NCI-H2196 (cell line): ENCODE results near the gene SMARCA2.
A peak's percentile ranks its signal among the peaks of the same experiment; 100 is the strongest.

Experiments
- DNase-seq: peaks from one replicate; lab custom pipeline; 2025; ENCODE audit not compliant: unreplicated experiment; lab: John Stamatoyannopoulos, UW

The SMARCA2 gene

DNA sequence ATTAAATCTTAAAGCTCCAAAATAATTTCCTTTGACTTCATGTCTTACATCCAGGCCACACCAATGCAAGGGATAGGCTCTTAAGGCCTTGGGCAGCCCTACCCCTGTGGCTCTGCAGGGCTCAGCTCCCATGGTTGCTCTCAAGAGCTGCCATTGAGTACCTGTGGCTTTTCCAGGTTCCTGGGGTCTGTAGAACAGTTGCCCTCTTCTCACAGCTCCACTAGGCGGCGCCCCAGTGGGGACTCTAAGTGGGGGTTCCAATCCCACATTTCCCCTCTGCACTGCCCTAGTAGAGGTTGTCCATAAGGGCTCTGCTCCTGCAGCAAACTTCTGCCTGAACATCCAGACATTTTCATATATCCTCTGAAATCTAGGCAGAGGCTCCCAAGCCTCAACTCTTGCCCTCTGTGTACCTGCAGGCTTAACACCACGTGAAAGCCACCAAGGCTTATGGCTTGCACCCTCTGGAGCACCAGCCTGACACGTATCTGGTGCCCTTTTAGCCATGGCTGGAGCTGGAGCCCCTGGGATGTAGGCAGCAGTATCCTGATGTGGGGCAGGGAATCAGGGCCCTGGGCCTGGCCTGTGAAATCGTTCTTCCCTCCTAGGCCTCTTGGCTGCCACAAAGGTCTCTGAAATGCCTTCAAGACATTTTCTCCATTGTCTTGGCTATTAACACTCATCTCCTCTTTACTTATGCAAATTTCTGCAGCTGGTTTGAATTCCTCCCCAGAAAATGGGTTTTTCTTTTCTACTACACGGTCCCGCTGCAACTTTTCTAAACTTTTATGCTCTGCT is 185.1 kb downstream of the SMARCA2 start:
- no peak for DNase-seq

DNA sequence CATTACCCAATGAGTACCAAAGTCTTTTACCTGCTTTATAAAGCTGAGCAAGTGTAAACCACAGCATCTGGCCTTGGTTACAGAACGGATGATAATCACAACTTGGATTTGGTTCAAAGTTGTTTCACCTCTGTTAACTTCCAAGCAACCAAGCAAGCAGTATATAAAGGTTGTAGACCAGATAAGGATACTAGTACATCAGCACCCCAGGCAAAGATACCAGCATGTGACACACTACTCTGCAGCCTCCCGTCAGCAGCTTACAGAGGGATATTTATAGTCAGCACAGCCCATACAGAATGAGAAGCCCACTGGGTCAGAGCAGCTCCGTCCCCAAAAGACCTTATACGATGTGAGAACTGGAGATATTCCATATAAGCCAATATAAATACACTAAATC is 193.3 kb downstream of the SMARCA2 start:
- no peak for DNase-seq

DNA sequence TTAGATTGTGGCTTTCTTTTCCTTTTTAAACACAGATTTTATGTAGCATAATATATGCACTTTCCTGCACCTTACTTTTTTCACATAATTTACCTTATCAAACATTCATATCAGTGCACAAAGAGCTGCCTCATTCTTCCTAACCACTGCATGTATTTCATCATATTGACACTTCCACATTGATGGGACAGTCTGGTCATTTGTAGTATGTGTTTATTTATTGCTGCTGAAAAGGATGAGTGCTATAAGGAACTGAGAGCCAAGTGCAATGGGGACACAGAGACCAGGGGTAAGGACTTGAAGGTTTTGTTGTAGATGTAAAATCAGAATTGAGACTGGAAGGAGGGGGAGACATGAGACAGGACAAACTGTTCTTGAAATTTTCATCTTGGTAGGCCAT is 193.8 kb downstream of the SMARCA2 start:
- no peak for DNase-seq

DNA sequence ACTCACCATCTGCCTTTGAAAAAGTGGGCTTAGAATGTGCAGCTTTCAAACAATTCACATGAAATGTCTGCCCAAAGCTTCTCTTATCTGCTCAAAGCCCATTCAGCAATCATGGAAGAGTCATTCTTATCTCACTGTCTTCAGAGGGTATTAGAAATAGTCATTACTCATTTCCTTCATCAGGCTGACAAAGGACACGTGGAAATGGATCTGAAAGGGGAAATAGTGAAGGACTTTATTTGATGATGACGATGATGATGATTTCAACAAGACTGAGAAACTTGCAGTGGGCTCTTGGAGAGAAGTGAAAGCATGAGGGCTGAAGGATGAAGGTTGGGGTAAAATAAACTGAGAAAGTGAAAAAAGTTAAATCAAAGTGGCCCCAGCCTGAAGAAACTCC is 194.3 kb downstream of the SMARCA2 start:
- no peak for DNase-seq

DNA sequence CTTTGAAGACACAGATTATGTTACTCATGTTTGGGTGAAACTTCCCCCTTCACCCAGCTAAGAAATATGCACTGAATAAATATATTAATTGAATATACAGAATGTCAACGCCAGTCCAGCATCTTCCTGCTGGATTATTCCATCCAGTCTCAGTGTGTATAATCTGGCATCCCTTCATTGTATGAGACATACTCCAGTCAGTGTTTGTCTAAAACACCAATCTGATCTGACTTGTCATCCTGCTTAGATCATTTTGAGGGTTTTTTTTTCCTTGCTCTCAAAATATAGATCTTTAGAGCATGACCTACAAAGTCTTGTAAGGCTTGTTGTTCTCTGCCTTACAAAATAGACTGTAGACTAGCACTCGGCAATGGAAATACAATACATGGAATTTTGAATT is 195.1 kb downstream of the SMARCA2 start:
- no peak for DNase-seq

DNA sequence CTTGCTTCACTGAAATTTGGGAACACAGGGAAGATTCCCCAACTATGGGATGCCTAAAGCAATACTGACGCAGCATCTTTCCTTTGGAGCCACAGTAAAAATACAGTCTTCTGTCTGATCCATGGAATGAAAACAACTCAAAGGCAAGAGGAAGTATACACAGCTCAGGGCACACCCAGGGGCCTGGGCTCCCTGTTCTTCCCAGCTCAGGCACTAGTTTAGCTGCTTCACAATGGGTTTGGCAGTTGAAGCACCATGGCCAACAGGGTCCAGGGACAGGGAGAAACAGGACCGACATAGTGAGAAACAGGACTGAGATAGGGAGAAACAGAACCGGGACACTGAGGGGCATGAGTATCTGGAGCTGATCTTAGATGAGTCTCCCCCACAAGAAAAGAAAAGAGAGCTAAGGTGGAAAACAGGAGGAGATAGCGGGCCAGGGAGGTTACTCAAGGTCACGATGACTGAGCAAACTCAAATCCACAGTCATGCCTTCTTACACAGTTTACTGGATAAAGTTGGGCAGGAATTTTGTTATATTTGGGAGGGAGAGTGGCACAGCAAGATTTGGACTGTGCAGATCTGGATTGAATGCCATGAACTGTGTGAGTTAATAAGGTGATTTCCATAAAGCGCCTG is 198.8 kb downstream of the SMARCA2 start:
- DNase-seq: no peak

DNA sequence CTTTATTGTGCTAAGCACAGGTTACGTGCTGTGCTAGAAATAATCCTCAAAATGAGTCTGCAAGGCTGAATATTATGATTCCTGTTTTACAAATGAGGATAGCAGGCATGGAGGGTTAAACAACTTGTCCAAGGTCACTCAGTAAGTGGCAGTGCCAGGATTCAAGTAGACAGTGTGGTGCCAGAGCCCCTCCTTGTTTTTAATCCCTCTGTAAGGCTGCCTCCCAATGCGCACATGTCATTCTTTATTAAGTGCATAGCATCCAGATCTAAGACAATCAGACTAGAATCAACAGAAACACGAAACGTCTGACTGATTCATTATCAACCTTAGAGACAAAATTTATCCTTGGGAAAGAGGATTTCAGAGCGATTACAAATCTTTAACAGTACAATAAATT is 199.6 kb downstream of the SMARCA2 start:
- no peak for DNase-seq

DNA sequence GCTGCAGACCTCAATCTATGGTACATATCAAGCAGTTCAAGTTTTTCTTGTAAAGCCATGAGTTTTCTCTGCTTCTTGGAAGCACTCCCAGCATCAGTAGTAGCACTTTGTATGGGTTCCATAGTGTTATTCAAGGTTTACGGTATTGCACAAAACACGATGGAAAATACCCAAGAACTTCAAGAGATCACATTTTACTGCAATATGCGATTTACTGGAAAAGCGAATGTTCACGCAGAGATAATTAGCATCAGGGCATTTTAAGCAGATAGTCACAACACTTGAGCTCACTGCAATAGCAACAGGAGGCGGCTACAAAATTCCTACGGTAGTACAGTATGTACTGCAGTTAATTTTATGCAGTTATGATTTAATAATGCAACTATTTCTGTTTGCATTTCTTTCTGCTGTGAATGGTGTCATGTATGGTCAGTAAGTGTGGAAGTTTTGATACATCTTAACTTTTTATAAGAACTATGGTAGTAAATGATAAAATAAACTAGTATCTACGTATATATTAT is 200.8 kb downstream of the SMARCA2 start:
- no peak for DNase-seq

DNA sequence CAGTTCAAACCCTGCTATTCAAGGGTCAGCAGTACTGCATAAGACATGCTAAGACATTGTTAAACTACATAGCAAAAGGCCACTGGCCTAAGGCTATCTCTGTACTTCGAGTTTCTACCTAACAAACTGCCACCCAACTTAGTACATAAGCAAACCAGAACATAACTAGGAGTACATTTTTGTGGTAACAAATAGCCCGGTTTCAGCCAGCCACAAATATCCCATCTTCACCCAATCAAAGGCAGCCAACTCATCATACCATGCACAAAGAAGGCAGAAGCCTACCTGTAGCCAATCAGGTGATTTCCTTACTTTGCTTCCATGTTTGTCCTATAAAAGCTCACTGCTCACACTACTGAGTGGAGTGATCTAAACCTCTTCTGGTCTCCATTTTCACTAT is 201.4 kb downstream of the SMARCA2 start:
- no peak for DNase-seq

DNA sequence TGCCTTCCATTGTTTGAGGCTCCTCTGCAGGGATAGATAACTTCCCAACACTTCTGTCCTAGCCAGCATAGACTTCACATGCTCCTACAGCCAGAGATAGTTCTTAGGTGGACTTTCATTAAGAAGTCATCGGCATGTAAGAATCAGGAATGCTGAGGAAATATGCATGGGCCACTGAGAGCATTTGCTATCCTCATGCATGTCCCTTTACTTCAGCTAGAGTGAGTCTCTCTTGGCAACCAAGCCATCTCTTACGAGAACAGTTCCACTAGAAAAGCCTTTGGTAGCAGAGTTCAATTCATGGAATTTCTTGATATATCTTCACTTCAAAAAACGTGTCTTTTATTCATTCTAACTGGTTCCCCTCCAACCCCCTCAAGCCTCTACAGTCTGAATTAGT is 202.4 kb downstream of the SMARCA2 start:
- no peak for DNase-seq

DNA sequence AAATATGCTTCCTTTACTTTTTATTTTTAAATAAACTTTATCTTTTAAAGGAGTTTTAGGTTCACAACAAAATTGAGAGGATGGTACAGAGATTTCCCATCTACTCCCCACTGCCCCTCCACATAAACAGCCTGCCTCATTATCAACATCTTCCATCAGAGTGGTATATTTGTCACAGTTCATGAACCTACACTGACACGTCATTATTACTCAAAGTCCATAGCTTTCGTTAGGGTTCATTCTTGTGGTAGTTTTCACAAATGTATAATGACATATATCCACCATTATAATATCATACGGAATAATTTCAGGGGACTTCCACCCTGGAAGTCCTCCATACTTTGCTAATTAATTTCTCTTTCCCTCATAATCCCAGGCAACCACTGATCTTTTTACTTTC is 204.9 kb downstream of the SMARCA2 start:
- no peak for DNase-seq

DNA sequence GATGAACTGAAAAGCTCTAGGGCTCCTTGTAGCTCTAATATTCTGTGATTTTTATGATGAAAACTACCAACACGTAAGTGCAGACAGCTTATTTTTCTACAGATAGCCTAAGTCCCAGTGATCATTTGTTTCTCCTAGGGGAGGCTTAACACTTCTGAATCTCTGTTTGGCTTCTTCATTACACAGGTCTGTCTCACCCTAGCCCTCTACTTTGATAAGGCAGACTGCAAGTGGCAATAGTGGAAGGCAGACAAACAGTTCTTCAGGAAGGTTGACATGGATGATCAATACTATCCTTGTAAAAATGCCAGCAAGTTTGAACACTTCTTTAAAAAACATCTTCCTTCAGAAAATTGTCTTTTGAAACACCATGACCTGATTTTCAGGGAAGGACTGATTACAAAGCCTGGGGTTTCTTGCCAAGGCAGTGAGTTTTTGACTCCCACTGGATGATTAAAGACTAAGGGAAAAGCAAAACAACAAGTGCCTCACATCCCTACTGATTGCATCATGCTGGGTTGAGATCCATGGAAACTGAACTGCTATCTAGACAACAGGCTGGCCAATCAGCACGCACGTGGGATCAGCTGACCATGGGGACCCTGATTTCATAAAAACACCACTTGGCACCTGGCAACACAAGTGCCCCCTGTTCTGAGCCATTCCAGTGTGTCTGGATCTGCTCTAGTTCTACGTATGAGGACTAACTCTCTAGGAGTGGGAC is 212.2 kb downstream of the SMARCA2 start:
- DNase-seq: no peak

DNA sequence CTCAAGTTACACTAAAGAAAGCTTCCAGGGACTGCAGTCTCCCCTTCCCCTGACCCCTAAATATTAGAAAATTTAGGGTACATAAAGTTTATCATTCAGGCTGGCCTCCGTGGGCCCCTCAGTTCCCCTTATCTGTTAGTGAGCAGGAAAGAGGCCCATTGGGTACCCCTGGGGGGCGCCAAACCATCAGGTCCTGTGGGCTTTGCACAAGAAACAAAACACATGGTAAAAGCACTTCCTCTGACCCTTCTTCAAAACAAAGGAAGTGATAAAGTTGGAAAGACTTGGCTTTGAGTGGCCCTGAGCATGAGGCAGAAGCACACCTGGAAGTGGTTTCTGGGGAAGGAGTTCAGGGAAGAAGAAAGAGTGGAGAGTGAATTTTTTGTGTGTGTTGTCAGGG is 213.0 kb downstream of the SMARCA2 start:
- peak; percentile 33 for DNase-seq

DNA sequence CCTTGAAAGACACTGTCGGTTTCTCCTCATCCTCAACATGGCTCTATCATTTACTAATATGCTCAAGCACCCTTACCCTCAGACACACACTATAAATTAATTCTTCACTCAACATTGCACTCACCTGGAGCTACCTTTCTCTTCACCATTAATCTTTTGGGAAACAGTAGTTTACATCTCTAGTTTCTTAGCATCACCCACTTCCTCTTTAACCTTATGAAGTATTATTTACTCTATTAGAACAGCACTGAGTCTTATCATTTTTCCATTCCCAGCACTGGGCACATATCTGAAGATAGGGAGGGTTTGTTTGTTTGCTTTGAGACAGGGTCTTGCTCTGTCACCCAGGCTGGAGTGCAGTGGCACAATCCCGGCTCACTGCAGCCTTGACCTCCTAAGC is 213.5 kb downstream of the SMARCA2 start:
- DNase-seq: no peak

DNA sequence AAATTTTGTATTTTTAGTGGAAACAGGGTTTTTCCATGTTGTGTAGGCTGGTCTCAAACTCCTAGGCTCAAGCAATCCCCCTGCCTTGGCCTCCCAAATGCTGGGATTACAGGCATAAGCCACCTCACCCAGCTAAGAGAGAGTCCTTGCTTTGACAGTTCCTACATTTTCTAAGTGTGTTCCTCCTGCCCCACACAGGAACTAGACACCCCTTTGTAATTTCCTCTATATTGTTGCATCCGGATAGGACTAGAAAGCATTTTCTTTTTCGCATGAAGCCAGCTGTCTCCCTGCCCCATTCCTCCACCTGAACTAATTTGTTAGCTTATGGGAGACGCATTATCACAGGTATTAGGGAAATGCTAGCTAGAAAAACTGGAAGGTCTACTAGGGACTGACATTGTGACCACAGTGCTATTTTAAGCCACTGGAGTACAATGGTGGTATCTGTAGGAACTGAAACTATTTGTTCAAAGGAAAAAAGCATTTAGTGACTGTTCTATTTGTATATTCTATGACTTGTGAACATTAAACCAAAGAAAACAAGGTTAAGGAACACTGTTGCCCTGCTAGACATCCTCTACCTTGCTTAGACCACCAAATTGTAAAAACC is 214.1 kb downstream of the SMARCA2 start:
- DNase-seq: no peak

DNA sequence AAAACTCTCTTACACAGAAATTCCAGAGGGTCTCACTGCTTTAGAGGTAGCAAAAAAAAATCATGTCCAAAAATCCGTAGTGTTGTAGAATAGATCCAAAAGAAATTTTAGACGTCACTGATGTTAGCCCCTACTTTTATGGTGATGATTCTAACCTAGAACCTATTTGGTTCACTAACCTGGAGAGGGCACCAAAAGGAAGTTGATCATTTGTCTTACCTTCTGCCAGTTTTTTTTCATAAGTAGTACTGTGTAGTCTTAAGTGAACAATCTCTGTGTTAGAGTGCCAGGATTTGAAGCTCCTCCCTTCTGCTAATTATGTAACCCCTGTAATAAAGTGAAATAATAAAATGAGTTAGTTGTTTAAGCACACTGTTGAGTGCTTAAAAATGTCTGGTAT is 215.2 kb downstream of the SMARCA2 start:
- DNase-seq: no peak

DNA sequence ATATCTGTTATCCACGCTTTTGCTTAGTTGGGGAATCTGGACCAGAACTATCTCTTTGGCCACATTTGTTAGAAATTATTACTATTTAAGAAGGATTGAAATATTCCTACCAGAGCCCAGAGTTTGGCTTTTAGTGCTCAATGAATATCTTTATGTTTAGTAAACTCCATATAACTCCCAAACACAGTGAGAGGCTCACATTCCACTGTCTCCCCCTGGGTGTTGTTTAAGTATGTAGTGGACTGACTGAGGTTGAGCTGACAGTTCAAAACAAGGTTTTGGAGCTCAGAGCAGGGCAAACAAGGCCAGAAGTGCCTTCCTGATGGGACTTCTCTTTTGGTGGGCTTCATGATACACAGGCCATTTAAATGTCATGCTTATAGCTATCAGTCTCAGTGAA is 216.0 kb downstream of the SMARCA2 start:
- no peak for DNase-seq

DNA sequence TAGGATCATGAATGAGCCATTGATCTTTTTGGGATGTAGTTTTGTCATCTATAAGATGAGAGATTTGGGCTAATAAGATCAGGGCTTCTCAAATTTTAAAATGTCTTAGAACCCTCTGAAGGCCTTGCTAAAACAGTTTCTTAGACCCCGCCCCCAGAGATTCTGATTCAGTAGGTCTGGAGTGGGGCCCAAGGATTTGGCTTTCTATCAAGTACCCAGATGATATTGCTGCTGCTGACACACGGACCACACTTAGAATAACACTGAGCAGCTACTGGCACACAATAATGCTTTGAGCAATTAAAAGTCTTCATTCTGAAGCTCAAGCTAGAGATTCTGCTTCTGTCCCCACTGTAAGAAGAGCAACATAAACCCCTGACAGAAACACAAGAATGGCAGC is 216.7 kb downstream of the SMARCA2 start:
- no peak for DNase-seq

DNA sequence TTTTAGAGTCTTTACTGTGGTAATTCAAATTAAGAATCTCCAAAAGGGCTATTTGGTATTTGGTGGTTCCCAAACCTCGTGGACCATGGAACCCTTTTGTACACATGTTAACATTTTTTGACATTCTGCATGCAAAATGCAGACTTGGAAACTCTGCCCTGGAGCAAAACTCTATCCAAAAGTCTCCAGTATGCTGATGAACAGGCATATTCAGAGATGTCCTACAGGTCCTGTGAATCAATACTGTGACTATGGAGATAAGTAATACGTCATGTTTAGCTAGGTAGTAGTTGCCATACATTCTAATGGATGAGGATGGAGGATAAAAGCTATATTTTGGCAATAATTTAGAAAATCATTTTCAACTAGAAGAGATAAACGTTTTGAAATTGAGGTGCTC is 218.1 kb downstream of the SMARCA2 start:
- no peak for DNase-seq

DNA sequence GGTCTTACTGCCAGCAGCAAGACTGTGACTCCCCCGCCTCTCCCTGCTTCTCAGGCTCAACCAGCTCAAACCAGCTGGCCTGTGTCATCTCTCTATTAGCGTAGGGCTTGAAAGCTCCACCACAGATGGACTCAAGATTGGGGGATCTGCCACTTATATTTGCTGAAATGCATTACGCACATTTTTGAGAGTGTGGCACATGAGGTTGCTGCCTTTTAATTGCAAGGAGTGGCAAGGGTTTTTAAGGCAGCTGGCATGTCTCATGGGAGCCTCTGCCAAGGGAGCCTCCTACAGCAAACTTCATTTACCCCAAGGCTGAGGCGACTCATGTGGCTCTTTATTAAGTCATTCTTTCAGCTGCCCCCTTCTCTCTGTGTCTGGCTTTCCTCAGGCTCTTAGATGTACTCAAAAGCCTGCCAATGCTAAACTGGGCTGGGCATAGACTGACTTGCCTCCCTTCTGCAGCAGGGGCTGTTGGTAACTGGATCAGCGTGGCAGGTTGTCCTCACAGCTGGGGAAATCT is 219.3 kb downstream of the SMARCA2 start:
- DNase-seq: peak; percentile 63

DNA sequence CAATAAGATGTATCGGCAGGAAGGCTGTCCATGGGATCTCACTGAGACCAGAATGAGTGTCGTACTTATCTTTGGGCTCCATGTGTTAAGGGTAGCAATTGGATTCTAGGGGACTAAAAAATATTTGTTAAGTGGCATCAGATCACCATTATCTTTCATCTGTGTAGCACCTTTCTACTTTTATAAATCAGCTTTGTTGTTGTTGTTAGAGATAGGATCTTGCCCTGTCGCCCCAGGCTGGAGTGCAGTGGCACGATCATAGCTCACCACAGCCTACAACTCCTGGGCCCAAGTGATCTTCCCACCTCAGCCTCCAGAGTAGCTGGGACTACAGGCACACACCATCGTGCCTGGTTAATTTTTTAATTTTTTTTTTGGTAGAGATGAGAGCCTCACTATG is 220.5 kb downstream of the SMARCA2 start:
- no peak for DNase-seq
